Choroid plexus epithelial cell (primary cell): ENCODE results near the gene GHSR.

Experiments
- DNase-seq: peaks from one replicate; pipeline ENCODE4 v3.0.0-alpha.2; 2010; ENCODE audit warnings: low read depth
- H3K4me3 ChIP-seq: 2 replicates; pipeline ENCODE4 v1.5.1; 2011; ENCODE audit warnings: low read depth, mild to moderate bottlenecking, control low read depth, low read length, moderate library complexity
- TF ChIP-seq, protein P1 (sequence below): conservative IDR thresholded peaks from 2 replicates; pipeline ENCODE4 v1.5.1; 2011; ENCODE audit warnings: low read depth, mild to moderate bottlenecking, control low read depth, inconsistent platforms, low read length, moderate library complexity

Gene GHSR

DNA sequence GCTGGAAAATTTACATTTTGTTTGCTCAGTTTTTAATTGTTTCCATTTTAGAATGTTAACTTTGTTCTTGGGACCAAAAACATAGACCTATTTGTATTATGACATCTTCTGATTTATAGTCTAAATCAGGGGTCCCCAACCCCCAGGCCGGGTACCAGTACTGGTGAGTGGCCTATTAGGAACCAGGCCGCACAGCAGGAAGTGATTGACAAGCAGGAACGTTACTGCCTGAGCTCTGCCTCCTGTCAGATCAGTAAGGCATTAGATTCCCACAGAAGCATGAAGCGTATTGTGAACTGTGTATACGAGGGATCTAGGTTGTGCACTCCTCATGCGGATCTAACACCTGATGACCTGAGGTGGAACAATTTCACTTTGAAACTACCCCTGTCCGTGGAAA is 51.9 kb downstream of the GHSR start:
- H3K4me3 ChIP-seq, result no peak overlapping the region
- TF ChIP-seq, protein P1, sequence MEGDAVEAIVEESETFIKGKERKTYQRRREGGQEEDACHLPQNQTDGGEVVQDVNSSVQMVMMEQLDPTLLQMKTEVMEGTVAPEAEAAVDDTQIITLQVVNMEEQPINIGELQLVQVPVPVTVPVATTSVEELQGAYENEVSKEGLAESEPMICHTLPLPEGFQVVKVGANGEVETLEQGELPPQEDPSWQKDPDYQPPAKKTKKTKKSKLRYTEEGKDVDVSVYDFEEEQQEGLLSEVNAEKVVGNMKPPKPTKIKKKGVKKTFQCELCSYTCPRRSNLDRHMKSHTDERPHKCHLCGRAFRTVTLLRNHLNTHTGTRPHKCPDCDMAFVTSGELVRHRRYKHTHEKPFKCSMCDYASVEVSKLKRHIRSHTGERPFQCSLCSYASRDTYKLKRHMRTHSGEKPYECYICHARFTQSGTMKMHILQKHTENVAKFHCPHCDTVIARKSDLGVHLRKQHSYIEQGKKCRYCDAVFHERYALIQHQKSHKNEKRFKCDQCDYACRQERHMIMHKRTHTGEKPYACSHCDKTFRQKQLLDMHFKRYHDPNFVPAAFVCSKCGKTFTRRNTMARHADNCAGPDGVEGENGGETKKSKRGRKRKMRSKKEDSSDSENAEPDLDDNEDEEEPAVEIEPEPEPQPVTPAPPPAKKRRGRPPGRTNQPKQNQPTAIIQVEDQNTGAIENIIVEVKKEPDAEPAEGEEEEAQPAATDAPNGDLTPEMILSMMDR, result no peak
- DNase-seq, result no peak

DNA sequence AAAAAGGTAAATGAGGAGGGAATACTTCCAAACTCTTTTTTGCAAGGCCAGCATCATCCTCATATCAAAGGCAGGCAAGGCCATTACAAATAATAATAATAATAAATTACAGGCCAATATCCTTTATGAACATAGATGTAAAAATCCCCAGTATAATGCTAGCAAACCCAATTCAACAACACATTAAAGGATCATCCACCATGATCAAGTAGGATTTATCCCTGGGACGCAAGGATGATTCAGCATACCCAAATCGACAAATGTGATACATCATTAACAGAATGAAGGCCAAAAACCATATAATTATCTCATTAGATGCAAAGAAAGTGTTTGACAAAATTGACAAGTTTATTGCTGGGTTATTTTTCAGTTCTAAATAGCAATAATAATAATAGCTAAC is 53.6 kb downstream of the GHSR start:
- no peak overlapping the region for H3K4me3 ChIP-seq
- no peak for DNase-seq
- TF ChIP-seq, protein P1, result no peak
